GM12865 (cell line): ENCODE results near the gene AP2A2.
"Not testable (repeated sequence)": the region's sequence is repeated elsewhere in the genome, so short reads cannot be mapped to it uniquely, and the experiment has no call there.

Experiments
- DNase-seq: peaks from one replicate; pipeline ENCODE4 v3.0.0; 2010; ENCODE audit warnings: low read depth
- H3K4me3 ChIP-seq: 2 replicates; pipeline ENCODE4 v1.5.1; 2011; ENCODE audit warnings: mild to moderate bottlenecking, low read depth, low read length, control low read depth
- CTCF ChIP-seq: IDR thresholded peaks from 2 replicates; pipeline ENCODE4 v1.5.1; 2011; ENCODE audit warnings: low read length, control low read depth, low read depth, inconsistent platforms; ENCODE audit not compliant: insufficient read depth; ENCODE audit errors: missing control alignments

AP2A2 gene

GRCh38 chr11:971731-972365 is 46.2 kb downstream of the AP2A2 start:
- no peak for TF ChIP-seq CTCF
- H3K4me3 ChIP-seq: no peak overlapping the region
- no peak for DNase-seq

GRCh38 chr11:972523-973211 is 47.0 kb downstream of the AP2A2 start:
- no peak for DNase-seq
- no peak for TF ChIP-seq CTCF
- H3K4me3 ChIP-seq: no peak overlapping the region

GRCh38 chr11:973237-973636 is 47.6 kb downstream of the AP2A2 start:
- TF ChIP-seq CTCF: no peak
- no peak for DNase-seq
- no peak overlapping the region for H3K4me3 ChIP-seq

GRCh38 chr11:975376-975775 is 49.7 kb downstream of the AP2A2 start:
- not testable (repeated sequence) for DNase-seq, H3K4me3 ChIP-seq

- no peak overlapping the region for H3K4me3 ChIP-seq
- no peak for DNase-seq
- TF ChIP-seq CTCF: no peak
Measured at GRCh38 chr11:975827-976226, 50.2 kb downstream of the AP2A2 start.

GRCh38 chr11:976431-977160 is 50.9 kb downstream of the AP2A2 start:
- DNase-seq: no peak
- TF ChIP-seq CTCF: no peak
- H3K4me3 ChIP-seq: no peak overlapping the region
